Cardiac muscle cell (in vitro differentiated cells and primary cell): ENCODE data around the gene ITGA6. TPM values are rescaled to one million over a fixed set of nuclear protein-coding genes. Genes with fewer than 3 reads are reported as not detected.

Experiments used
- DNase-seq, 2 donors: peaks; one replicate each; pipeline versions ENCODE4 v3.0.0 to v3.0.0-alpha.2; 2010 to 2017; ENCODE audit warnings: low read depth in 1 of 2, low spot score in 1 of 2
- H3K27ac ChIP-seq: fragments of 200-600 bp; sonication (generic); 2 replicates; pipeline ENCODE4 v1.5.1; 2016
- H3K27me3 ChIP-seq: fragments of 200-600 bp; sonication (generic); 2 replicates; pipeline ENCODE4 v1.6.0; 2016; ENCODE audit warnings: control low read depth
- H3K36me3 ChIP-seq: fragments of 200-600 bp; sonication (generic); 2 replicates; pipeline ENCODE4 v1.5.1; 2016; ENCODE audit warnings: control low read depth
- H3K4me1 ChIP-seq: fragments of 200-600 bp; sonication (generic); 2 replicates; pipeline ENCODE4 v1.8.1; 2017; ENCODE audit warnings: low read depth, mild to moderate bottlenecking, mixed run types
- H3K4me3 ChIP-seq: fragments of 200-600 bp; sonication (generic); 2 replicates; pipeline ENCODE4 v1.5.1; 2016; ENCODE audit warnings: mild to moderate bottlenecking
- H3K9me3 ChIP-seq: fragments of 200-600 bp; sonication (generic); 2 replicates; pipeline ENCODE4 v1.5.1; 2017; ENCODE audit warnings: low read depth, mild to moderate bottlenecking, control low read depth
- CTCF ChIP-seq: IDR thresholded peaks from 2 replicates; pipeline ENCODE4 v1.5.1; 2012; ENCODE audit warnings: low read depth, mild to moderate bottlenecking, low read length
- polyA plus RNA-seq: library from polyadenylated mRNA; unstranded; fragments of >200 nt; fragmentation: Nextera tagmentation; extraction: Ambion mirVana; gene quantifications from 2 replicates; pipeline ENCODE4 v1.2.1, GENCODE V29; 2016
- total RNA-seq: library from RNA; depleted of rRNA; stranded (reverse); fragments of >200 nt; gene quantifications from 2 replicates; pipeline ENCODE4 v1.2.3, GENCODE V29; 2016

The ITGA6 gene
- total and polyA plus RNA-seq, 2 experiments from 2014 or later = 16.3 to 28.3 TPM

- Histone ChIP-seq H3K4me1 (peaks cover 50% of the 10 kb centered on the region), H3K27ac (peak overlapping the region; percentile 94), H3K27me3 (no peaks in the 10 kb centered on the region), H3K36me3 (no peaks in the 10 kb centered on the region), H3K4me3 (no peak overlapping the region), H3K9me3 (no peaks in the 10 kb centered on the region)
- peak in 1 of 2 donors; percentile 93 for DNase-seq
- TF ChIP-seq CTCF = no peak
Measured at GRCh38 chr2:172552547-172553291, 125.3 kb downstream of the ITGA6 start.

GRCh38 chr2:172554352-172555271, 127.2 kb downstream of the ITGA6 start:
- Histone ChIP-seq H3K9me3 (no peaks in the 10 kb centered on the region), H3K4me1 (peaks cover 43% of the 10 kb centered on the region), H3K27me3 (no peaks in the 10 kb centered on the region), H3K36me3 (no peaks in the 10 kb centered on the region), H3K4me3 (peak overlapping the region; percentile 99), H3K27ac (peak overlapping the region; percentile 94)
- no peak for TF ChIP-seq CTCF
- DNase-seq = no peak

GRCh38 chr2:172555272-172555521, 127.8 kb downstream of the ITGA6 start:
- no peaks in the 10 kb centered on the region for H3K36me3 ChIP-seq
- peaks cover 43% of the 10 kb centered on the region for H3K4me1 ChIP-seq
- H3K27me3 ChIP-seq = no peaks in the 10 kb centered on the region
- DNase-seq = no peak
- no peak for TF ChIP-seq CTCF
- peak overlapping the region; percentile 94 for H3K27ac ChIP-seq
- H3K4me3 ChIP-seq = peak overlapping the region; percentile 99
- H3K9me3 ChIP-seq = no peaks in the 10 kb centered on the region

Other genes with a start within 250 kb of the ITGA6 start
- 619 and 1,005 TPM in 2 replicates for gene PDK1, start 128.5 kb downstream of the ITGA6 start, total RNA-seq
- 383 and 432 TPM in 2 replicates for gene PDK1, start 128.5 kb downstream of the ITGA6 start, polyA plus RNA-seq